Ishikawa (cell line): ENCODE results near the gene FKBP9.

Experiments
- CEBPB ChIP-seq: IDR thresholded peaks from 2 replicates; pipeline ENCODE4 v1.6.1; 2012
- NFIC ChIP-seq: IDR thresholded peaks from 2 replicates; pipeline ENCODE4 v1.6.1; 2012
- RAD21 ChIP-seq: IDR thresholded peaks from 2 replicates; pipeline ENCODE4 v1.6.1; 2012; ENCODE audit warnings: low read depth
- TAF1 ChIP-seq: IDR thresholded peaks from 2 replicates; pipeline ENCODE4 v1.6.1; 2012; ENCODE audit warnings: low read depth, mild to moderate bottlenecking
- TCF12 ChIP-seq: IDR thresholded peaks from 2 replicates; pipeline ENCODE4 v1.6.1; 2012; ENCODE audit warnings: low read depth
- YY1 ChIP-seq: IDR thresholded peaks from 2 replicates; pipeline ENCODE4 v1.6.1; 2012; ENCODE audit warnings: low read depth
- TF ChIP-seq, protein P1 (sequence below): IDR thresholded peaks from 2 replicates; pipeline ENCODE4 v1.6.1; 2012
- TF ChIP-seq, protein P2 (sequence below): IDR thresholded peaks from 2 replicates; pipeline ENCODE4 v1.6.1; 2012; ENCODE audit warnings: low read depth, mild to moderate bottlenecking

DNA sequence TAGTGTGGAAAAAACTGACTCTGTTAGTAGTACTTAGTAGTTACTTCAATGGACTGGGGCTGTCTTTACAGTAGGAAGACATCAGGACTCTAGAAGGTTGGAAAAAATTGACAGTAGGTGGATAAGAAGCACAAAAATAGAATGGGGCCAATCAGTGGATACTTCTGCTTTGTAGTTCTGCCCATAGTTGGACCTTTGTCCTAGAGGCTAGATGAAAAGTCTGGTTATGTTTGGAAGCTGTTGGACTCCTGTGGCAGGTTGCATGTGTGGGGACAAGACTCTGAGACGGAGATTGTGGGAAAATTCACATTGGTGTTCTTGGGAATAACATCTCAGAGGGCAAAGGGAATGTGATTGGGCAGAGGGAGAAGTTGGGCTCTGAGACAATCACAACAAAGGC, 47.0 kb upstream of the FKBP9 start:
- TF ChIP-seq TAF1 (no peak), TCF12 (no peak), CEBPB (no peak), RAD21 (no peak), NFIC (no peak), YY1 (no peak)
- TF ChIP-seq, protein P1, sequence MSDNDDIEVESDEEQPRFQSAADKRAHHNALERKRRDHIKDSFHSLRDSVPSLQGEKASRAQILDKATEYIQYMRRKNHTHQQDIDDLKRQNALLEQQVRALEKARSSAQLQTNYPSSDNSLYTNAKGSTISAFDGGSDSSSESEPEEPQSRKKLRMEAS = no peak
- TF ChIP-seq, protein P2, sequence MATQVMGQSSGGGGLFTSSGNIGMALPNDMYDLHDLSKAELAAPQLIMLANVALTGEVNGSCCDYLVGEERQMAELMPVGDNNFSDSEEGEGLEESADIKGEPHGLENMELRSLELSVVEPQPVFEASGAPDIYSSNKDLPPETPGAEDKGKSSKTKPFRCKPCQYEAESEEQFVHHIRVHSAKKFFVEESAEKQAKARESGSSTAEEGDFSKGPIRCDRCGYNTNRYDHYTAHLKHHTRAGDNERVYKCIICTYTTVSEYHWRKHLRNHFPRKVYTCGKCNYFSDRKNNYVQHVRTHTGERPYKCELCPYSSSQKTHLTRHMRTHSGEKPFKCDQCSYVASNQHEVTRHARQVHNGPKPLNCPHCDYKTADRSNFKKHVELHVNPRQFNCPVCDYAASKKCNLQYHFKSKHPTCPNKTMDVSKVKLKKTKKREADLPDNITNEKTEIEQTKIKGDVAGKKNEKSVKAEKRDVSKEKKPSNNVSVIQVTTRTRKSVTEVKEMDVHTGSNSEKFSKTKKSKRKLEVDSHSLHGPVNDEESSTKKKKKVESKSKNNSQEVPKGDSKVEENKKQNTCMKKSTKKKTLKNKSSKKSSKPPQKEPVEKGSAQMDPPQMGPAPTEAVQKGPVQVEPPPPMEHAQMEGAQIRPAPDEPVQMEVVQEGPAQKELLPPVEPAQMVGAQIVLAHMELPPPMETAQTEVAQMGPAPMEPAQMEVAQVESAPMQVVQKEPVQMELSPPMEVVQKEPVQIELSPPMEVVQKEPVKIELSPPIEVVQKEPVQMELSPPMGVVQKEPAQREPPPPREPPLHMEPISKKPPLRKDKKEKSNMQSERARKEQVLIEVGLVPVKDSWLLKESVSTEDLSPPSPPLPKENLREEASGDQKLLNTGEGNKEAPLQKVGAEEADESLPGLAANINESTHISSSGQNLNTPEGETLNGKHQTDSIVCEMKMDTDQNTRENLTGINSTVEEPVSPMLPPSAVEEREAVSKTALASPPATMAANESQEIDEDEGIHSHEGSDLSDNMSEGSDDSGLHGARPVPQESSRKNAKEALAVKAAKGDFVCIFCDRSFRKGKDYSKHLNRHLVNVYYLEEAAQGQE = no peak
